ENCODE results near the gene CLDN5.
"Not testable (repeated sequence)": the region's sequence is repeated elsewhere in the genome, so short reads cannot be mapped to it uniquely, and the experiment has no call there.

The CLDN5 gene

GRCh38 chr22:19524170-19525115 lies at the start of gene CLDN5:
TSS of gene CLDN5 (minus strand) at chr22:19524410. CDS start at chr22:19524255, 155 bp downstream.
- DNase-seq: no peak

GRCh38 chr22:19571995-19572394 lies 47.8 kb upstream of the CLDN5 start:
- DNase-seq: no peak

- DNase-seq: no peak
Measured at GRCh38 chr22:19571207-19571795, 47.1 kb upstream of the CLDN5 start.

GRCh38 chr22:19569976-19570375 lies 45.8 kb upstream of the CLDN5 start:
- DNase-seq: no peak

GRCh38 chr22:19569276-19569640 lies 45.0 kb upstream of the CLDN5 start:
- DNase-seq: no peak

GRCh38 chr22:19568337-19569275 lies 44.4 kb upstream of the CLDN5 start:
- DNase-seq: no peak

- DNase-seq: no peak
Measured at GRCh38 chr22:19567157-19568009, 43.2 kb upstream of the CLDN5 start.

- no peak for DNase-seq
Measured at GRCh38 chr22:19566279-19567156, 42.3 kb upstream of the CLDN5 start.

- no peak for DNase-seq
Measured at GRCh38 chr22:19565382-19566278, 41.4 kb upstream of the CLDN5 start.

- no peak for DNase-seq
Measured at GRCh38 chr22:19559956-19560355, 35.7 kb upstream of the CLDN5 start.

GRCh38 chr22:19559324-19559811 lies 35.2 kb upstream of the CLDN5 start:
- no peak for DNase-seq

GRCh38 chr22:19556963-19557545 lies 32.8 kb upstream of the CLDN5 start:
- no peak for DNase-seq

- DNase-seq: no peak
Measured at GRCh38 chr22:19555651-19556050, 31.4 kb upstream of the CLDN5 start.

GRCh38 chr22:19554834-19555404 lies 30.7 kb upstream of the CLDN5 start:
- no peak for DNase-seq

- DNase-seq: no peak
Measured at GRCh38 chr22:19553201-19553600, 29.0 kb upstream of the CLDN5 start.

GRCh38 chr22:19550382-19550781 lies 26.2 kb upstream of the CLDN5 start:
- no peak for DNase-seq

- no peak for DNase-seq
Measured at GRCh38 chr22:19549428-19549827, 25.2 kb upstream of the CLDN5 start.

- no peak for DNase-seq
Measured at GRCh38 chr22:19548964-19549363, 24.8 kb upstream of the CLDN5 start.

GRCh38 chr22:19548427-19548826 lies 24.2 kb upstream of the CLDN5 start:
- DNase-seq: not testable (repeated sequence)

Data from activated CD4-positive, alpha-beta T cell treated with anti-CD3 and anti-CD28 coated beads, Interleukin-2, amount 50 U/mL, for 4 hours (primary cell).